GM19397 (cell line): Measurements from ENCODE around the gene CAMK1D.

Source experiments
- ATAC-seq: cut with Tn5 transposase; IDR thresholded peaks from one replicate; pipeline ENCODE4 v1.9.1; 2021; ENCODE audit warnings: mild to moderate bottlenecking, moderate library complexity; ENCODE audit not compliant: unreplicated experiment

CAMK1D gene

DNA sequence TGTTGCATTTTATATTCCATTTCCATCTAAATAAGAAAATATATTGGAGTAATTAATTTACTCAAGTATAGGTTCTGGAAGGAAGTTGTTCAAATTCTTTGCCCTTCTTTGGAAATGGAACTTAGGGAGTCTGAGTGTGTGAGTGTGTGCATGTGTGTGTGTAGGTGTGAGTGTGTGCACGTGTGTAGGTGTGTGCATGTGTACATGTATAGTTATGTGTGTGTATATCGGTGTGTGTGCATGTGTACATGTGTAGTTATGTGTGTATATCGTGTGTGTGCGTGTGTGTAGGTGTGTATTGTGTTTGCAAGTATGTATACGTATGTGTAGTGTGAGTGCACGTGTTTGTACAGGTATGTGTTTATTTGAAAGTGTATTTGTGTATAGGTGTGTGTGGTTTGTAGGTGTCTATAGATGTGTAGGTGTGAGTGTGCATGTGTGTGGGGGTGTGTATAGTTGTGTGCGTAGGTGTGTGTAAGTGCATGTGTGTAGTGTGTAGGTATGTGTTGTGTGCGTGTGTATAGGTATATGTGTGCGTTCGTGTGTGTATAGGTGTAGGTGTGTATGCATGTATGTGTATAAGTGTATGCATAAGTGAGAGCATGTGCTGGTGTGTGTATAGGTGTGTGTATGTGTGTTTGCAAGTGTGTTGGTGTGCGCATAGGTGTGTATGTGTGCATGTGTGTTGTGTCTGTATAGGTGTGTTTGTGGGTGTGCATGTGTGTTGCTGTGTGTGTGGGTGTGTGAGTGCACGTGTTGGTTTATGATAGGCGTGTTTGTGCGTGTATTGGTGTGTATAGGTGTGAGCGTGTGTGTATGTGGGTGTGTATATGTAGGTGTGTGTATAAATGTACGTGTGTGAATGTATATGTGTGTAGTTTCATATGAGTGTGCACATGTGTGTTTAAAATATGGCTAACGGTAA, 266.2 kb downstream of the CAMK1D start:
- no peak for ATAC-seq

DNA sequence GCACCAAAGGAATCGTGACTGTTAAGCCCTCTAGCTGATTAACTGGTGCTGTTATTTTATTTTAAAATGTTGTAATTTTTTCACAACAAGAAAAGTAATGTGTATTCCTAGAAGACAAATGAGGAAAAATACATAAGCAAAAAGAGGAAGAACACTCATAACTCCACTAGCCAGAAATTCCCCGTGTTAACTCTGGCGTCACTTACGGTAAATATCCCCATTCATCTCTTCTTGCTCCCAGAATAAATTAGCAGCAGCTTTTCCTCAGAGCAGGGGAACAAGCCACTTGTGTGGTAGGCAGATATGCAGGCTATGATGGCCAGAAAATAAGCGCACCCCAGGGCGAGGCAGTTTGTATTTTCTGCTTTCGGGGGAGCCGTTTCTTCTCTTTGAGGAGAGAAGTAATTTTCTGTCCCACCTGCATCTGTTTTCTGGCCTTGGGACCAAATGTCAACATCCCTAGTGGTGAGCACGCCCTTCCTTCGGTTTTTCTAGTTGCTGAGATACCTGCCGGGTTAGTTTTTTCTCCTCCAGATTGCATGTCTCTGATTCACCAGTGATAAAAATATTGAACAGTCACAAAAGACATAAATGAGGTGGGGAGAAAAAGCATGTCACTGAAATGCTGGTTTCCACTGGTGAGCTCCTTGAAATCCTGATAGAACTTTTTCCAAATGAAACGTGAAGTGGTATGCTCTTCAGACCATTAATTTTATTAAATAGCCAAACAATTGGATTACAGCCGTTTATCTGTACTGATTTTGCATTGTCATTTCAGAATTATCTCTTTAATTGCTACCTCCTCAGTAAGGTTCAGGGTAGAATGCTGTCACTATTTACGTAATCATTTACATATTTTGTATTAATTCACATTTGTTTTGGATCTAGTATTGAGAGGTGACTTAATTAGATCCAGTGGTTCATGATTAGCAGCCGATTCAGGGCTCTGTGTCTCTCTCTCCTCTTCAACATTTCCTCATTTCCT, 268.1 kb downstream of the CAMK1D start:
- ATAC-seq = no peak

DNA sequence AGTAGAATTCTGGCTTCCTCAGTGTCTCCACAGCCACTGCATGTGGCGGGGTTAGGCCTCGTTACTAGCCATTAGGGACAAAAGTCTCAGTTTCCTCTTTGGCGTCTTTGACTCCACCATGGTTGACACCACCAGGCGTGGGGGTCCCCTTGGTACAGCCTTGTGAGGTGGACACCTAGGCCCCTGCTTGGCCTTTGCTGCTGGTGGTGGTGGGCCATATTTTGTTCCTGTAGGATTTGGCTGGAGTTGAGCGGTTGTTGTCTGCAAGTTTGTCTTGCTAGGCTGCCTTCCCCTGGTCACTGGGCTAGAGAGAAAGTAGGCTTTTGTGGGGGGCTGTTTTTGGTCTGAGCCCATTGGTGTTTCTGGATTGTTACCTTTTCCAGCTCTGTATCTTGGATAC, 272.7 kb downstream of the CAMK1D start:
- no peak for ATAC-seq

DNA sequence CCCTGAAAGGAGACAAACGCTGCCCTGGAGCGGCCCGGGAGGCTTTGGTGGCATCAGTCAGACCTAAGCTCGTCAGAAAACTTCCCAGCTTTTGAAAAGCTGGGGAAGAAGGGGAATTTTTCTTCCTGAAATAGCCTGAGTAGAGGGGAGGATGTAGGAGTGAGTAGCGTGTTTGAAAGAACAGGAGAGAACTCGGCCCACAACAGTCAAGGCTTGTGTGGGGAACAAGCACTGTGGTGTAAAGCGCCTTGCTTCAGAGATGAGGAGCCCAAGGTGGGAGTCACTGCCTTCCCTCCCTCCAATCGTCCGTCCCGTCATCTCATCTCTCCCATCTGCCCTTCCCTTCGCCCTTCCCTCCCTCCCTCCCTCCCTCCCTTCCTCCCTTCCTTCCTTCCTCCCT, 273.3 kb downstream of the CAMK1D start:
- no peak for ATAC-seq

- ATAC-seq = no peak
Measured at GRCh38 chr10:12625393-12626023, 276.2 kb downstream of the CAMK1D start.

GRCh38 chr10:12628153-12628552, 278.8 kb downstream of the CAMK1D start:
- no peak for ATAC-seq

DNA sequence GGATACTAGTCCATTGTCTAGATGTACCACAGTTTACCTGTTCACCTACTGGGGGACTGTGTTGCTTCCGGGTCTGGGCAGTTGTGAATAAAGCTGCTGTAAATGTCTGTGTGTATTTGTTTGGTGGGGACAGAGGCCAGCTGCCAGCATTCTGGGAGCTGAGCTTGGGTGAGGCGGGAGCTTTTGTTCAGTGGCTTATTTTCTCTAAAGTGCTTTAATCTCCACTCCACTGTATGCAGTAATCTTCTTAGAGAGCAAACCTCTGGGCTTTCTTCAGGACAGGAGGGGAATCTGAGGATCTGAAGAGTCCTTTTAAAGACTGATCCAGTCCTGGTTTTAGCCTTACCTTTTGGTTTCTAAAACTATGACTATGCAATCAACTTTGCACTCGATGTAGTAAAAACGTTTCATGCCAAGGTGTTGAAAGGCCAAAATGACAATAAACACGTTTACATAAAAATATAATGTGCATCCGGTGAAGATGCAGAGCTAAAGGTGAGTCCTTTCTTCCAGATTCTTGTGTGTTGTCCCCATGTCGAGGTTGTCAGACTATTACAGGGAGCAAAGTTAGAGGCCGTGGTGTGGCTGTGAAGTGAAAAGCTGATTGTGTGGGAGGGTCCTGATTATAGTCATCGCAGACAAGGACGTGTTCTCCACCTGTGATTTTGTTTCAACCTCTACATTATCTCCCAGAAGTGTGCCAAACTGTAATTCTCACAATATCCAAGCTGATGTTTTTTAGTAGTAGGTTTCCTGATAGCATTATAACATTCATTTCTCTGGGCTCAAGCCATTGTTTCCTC, 279.8 kb downstream of the CAMK1D start:
- ATAC-seq = no peak

GRCh38 chr10:12629767-12630165, 280.4 kb downstream of the CAMK1D start:
- ATAC-seq = no peak

GRCh38 chr10:12631216-12631615, 281.9 kb downstream of the CAMK1D start:
- ATAC-seq = no peak

DNA sequence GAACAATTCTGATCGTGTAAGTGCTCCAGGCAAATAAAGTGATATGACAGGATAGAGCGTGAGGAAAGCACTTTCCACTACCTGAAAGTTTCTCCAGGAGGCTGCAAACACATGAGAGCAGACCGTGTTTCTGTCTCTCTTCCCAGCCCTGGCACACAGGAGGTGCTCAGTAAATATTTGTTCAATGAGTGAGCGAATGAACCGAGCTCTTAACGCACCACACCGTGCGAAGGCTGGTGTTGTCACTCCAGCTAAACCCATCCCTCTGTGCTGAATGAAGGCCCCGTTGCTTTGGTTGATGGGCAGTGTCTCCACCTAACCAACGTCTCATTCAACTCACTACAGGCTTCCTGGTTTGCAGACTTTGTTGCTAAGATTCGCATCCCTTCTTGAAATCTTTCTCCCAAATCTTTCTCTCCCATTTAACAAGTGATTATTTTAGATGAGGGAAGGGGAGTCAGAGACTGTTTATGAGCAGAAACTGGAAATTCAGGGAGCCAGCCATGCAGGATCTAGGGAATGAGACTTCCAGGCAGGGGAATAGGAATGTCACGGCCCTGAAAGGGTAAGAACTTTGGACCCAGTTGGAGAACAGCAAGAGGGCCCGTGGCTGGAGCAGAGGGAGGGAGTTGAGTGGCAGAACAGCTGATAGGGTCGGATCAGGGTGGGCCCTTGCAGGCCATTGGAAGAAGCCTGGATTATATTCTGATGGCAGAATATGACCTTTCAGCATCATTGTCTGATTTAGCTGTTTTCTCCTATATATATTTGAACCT, 282.6 kb downstream of the CAMK1D start:
- no peak for ATAC-seq

- ATAC-seq = no peak
Measured at GRCh38 chr10:12633776-12634620, 284.7 kb downstream of the CAMK1D start.

GRCh38 chr10:12634621-12634931, 285.2 kb downstream of the CAMK1D start:
- ATAC-seq = no peak

DNA sequence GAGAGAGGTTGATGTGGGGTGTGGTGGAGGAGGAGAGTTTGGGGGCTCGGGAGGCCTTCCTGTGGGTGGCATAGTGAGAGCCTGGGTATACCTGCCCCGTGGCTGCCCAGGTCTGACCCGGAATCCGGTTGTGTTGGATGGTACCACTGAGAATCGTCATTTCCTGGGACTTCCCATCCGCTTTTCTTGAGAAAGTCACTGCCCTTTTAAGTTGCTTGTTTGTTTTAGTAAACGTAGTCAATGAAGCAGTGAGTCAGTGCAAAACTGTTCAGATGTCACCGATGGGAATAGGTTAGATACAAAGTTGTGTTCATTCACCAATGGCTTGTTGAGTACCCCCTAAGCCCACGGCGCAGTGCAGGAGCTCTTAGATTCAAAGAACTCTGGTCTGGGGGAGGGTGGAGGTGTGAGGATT, 285.8 kb downstream of the CAMK1D start:
- ATAC-seq = no peak

DNA sequence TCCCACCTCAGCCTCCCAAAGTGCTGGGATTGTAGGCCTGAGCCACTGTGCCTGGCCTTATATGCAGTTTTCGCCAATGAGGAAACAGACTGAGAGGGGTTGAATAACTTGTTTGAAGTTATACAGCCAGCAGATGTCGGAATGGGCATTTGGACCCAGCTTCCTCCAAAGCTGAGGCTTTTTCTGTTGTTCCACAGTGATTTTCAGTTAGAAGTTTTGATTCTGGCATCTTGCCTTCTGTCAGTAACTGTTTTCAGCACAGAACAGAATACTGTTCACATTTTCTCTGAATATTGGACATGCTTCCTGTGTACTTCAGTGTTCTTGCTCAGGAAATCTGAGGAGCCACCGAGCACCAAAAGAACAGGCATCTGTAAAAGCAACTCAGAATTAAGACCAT, 287.2 kb downstream of the CAMK1D start:
- ATAC-seq = no peak

DNA sequence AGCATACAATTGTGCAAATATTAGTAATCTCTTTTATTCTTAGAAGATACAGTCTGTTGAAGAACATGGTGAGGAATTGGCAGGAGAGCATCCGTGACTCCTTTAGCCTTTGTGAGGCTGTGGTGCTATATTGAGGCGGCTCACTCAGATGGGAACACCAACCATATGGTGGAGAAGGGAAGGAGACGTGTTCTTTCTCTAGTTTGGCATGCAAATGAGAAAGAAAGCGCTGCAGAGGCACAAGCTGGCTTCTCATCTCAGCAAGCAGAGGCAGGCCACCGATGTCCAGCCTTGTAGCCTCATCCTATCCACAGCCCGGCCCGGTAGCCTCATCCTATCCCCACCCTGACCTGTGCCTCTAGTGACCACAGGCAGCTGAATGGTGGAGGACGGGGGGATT, 288.3 kb downstream of the CAMK1D start:
- ATAC-seq = no peak

DNA sequence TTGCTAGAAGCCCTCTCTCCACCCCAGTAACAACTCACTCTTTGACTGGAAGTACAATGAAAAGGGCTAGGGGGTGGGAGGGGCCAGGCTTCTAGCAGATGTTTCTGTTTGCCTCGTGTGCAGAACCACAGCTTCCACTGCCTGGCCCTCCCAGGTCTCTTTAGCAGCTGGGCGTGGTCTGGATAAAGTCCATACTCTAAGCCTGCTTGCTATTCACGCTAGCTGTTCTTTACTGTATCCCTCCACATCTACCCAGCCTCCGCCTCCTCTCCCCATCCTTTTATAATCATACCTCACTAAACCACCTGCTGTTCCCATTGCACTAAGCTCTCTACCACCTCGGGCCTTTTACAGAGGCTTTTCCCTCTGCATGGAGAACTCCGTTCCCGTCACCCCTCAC, 288.8 kb downstream of the CAMK1D start:
- ATAC-seq = no peak

- no peak for ATAC-seq
Measured at GRCh38 chr10:12638781-12639180, 289.4 kb downstream of the CAMK1D start.

DNA sequence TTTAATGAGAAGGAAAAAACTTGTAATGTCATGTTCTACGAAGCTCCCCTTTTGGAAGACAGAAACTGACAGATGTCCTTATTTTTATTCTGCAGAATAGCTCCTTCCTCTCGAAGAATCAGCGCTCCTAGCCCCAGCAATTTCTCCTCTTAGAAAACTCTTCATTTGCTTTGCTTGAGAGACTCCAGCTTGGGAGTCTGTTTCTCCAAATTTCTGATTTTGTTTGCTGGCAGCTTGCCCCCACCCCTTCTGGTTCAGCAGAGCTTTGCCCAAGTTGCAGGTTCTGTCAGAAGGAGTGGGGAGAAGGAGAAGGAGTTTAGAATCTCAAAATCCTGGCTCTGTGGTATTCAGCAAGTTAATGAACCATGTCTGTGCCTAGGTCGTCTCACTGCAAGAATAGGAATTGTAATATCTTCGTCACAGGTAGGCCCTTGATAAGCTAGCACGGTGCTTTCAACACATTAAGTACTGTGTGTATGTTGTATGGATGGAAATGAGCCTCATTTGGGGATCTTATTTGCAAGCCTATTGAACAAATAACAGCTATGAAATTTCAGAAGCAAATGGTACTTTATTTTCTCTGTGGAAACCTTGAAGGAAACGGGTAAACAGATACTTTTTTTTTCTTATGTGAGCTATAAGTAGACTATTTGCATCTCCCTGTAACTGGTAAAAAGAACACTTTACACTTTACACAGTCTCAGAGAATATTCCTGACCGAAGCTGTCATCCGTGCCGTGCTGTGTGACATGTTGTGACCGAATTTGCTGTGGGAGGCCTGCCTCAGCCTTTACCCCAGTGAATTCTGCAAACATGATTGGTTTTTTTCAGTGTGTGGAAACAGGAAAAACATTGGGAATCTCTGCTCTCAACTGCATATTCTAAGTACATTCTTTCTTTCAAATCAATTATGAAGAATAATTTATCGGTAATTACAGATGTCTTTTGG, 290.9 kb downstream of the CAMK1D start:
- ATAC-seq = no peak
